Stimulated activated memory B cell treated with anti-CD40 and anti-IgM and Interleukin-4, amounts not matched to agents 10 μg/mL and 1 μg/mL and 100 μg/mL, for 72 hours (primary cell): ENCODE data around the gene LNX2.
A peak's percentile ranks its signal among the peaks of the same experiment; 100 is the strongest.

Source experiments
- ATAC-seq: fragments of 150-1000 bp; cut with Tn5 transposase; 2 replicates; pipeline ENCODE4 v1.10.0; 2021
- H3K27ac Mint-ChIP-seq: one replicate; pipeline ENCODE4 v1.8.0; 2022; ENCODE audit warnings: mild to moderate bottlenecking, mixed read lengths
- H3K27me3 Mint-ChIP-seq: one replicate; pipeline ENCODE4 v1.8.0; 2022; ENCODE audit warnings: mixed read lengths
- H3K36me3 Mint-ChIP-seq: one replicate; pipeline ENCODE4 v1.8.0; 2022; ENCODE audit warnings: mixed read lengths
- H3K4me1 Mint-ChIP-seq: one replicate; pipeline ENCODE4 v1.8.0; 2022; ENCODE audit warnings: mixed read lengths
- H3K4me3 Mint-ChIP-seq: one replicate; pipeline ENCODE4 v1.8.0; 2022; ENCODE audit warnings: mild to moderate bottlenecking, moderate library complexity, mixed read lengths
- H3K9me3 Mint-ChIP-seq: one replicate; pipeline ENCODE4 v1.8.0; 2022; ENCODE audit warnings: mixed read lengths

Gene LNX2

DNA sequence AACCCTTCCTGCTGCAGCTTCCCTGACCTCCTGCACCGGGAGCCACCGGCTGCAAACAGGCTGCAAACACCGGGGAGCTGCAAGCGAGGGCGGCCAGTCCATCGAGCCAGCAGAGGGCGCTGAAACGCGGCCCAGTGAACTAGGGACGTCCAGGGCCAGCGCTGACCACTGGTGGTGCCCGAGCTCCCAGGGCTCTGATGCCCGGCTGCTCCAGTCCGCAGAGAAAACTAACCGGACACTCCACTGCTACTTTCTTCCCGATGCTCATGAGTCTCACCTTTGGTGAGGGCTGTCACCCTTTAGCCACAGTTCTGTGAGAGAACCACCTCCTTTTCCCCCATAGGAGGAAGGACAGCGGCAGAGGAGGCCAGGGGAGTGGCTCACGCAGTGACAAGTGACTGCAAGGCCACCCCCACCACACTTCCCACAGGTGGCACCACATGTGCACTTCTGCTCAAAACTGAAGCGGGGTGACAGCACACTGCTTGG is 87.1 kb downstream of the LNX2 start:
- ATAC-seq: no peak
- H3K27me3 Mint-ChIP-seq: no peaks in the 10 kb centered on the region
- H3K27ac Mint-ChIP-seq: no peak overlapping the region
- H3K36me3 Mint-ChIP-seq: no peaks in the 10 kb centered on the region
- peaks cover 24% of the 10 kb centered on the region for H3K4me1 Mint-ChIP-seq
- no peaks in the 10 kb centered on the region for H3K9me3 Mint-ChIP-seq
- H3K4me3 Mint-ChIP-seq: peak overlapping the region; percentile 8

DNA sequence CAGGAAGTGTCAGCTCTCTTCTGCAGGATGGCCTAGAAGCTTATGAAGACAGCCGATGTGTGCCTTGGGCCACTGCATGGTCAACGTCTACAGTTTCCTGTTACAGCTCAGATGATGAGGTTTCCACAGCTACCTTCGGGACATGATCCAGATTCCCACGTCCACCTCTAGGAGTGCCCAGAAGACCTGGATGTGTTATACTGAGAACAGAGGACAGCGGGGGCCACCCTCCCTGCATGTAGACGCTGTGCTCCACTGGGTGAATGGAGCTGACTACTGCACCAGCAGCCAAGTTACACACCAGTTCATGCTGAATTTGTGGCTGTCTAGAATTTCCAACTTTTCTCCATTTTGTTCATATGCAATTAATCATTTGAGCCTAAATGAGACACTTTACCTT is 91.4 kb downstream of the LNX2 start:
- Mint-ChIP-seq H3K27me3 (no peaks in the 10 kb centered on the region), H3K36me3 (no peaks in the 10 kb centered on the region), H3K4me1 (peaks cover 25% of the 10 kb centered on the region), H3K27ac (no peak overlapping the region), H3K4me3 (no peak overlapping the region), H3K9me3 (no peaks in the 10 kb centered on the region)
- no peak for ATAC-seq

DNA sequence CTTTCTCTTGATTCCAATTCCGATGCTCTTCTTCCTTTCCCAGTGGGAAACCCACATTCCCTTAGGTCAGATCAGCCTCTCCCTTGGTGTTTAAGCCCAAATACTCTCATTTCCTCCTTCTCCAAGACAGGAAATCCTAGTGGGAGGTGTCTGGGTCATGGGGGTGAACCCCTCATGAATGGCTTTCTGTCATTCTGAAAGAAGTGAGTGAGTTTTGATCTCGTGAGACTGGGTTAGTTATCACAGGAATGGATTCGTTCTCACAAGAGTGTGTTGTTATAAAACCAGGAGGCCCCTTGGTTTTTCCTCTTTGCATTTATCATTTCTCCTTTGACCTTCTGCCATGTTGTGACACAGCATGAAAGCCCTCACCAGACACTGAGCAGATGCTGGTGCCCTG is 93.8 kb downstream of the LNX2 start:
- Mint-ChIP-seq H3K4me1 (peaks cover 27% of the 10 kb centered on the region), H3K27me3 (no peaks in the 10 kb centered on the region), H3K4me3 (no peak overlapping the region), H3K27ac (no peak overlapping the region), H3K9me3 (no peaks in the 10 kb centered on the region), H3K36me3 (no peaks in the 10 kb centered on the region)
- no peak for ATAC-seq

DNA sequence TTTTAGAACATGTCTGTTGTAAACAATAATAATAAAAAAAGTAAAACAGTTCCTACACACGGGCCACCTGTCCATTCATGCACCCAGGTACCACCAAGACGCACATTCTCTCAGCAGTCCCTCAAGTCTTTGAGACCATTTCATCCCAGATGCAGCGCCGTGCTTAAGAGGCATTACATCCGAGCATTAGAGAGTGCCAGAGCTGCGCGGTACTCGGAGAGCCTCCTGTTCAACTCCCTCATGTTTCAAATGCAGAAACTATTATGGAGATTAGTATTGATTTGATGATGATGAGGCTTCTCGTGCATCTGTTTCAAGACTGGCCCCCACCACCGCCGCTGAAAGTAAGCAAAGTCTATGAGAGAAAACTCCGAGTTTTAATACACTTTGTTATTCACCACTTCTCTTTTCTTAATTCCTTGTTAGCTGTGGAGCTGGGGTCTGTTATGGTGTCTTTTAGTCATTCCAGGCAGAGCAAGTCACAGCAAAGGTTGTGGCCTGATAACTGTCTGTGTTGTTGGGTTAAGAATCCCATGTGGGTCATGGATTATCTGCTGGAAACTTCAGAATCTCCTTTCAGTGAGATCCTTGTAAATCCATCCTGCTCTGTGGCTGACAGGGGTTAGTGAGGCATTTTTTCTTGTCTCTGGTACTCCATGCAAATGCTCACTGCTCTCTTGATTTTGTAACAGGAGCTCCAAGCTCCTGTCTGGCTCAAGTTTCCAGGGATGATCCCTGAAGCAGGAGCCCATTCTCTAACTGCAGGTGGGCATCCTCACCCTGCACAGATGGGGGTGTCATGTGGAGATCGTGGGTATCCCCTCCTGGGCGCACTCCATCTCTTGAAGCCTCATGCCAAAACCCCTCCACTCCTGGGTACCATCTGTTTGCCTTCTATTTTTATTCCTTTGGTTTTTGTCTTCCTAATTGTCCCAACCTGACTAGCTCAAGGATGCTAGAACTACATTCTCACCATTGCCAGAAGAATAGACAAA is 95.1 kb downstream of the LNX2 start:
- Mint-ChIP-seq H3K27ac (no peak overlapping the region), H3K4me3 (no peak overlapping the region), H3K27me3 (no peaks in the 10 kb centered on the region), H3K4me1 (peaks cover 26% of the 10 kb centered on the region), H3K36me3 (no peaks in the 10 kb centered on the region), H3K9me3 (peaks cover 2% of the 10 kb centered on the region)
- no peak for ATAC-seq

DNA sequence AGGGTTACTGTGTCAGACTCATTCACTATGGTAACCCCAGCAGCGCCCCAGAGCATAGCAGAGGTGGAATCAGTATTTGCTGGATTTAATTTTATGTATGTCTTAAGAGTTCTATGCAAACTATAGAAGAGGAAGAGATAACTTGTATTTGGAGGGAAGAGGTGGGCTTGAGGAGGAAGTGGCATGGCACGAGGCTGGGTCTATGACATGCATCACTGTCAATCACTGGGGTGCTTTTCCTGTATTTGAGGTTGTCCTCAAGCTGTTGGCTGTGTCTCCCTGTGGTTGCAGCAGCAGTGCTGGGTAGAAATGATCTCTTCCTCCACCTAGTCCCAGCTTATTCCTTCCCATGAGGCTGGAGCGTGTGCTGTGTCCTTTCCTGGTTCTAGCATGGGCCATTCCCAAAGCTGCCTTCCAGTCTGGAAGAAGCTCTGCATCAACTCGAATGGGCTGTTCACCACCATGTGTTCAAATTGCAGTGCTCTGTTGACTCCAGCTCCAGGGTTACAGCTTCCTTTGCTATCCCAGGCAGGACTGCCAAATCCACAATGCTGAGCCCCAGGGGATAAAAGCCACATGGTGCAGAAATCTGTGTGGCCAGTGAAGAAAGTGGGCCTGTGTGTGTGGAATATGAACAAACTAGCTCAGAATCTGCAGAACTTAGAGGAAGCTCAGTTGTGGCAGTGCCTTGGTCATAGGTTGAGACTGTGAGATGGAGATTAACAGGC is 96.8 kb downstream of the LNX2 start:
- Mint-ChIP-seq H3K27ac (peak overlapping the region; percentile 72), H3K27me3 (no peaks in the 10 kb centered on the region), H3K4me1 (peaks cover 14% of the 10 kb centered on the region), H3K36me3 (no peaks in the 10 kb centered on the region), H3K4me3 (no peak overlapping the region), H3K9me3 (peaks cover 2% of the 10 kb centered on the region)
- ATAC-seq: peak; percentile 57

DNA sequence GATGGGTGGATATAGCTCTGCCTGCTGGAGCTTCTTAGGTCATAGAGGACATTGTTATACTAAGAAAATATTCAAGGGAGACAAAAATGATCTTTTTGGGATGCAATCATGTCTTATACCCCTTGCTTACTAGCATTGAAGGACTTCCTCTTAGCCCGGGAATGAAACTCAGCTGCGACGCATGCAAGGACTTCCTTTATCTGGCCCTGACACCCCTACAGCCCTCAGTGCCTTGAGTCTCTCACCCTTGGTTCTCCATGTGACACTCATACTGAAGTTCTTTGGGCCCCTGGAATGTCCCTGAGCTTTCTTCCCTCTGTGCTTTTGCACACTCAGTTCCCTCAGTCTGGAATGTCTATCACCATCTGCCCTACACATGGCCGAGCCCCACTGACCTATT is 97.5 kb downstream of the LNX2 start:
- Mint-ChIP-seq H3K4me1 (peaks cover 14% of the 10 kb centered on the region), H3K36me3 (no peaks in the 10 kb centered on the region), H3K9me3 (peaks cover 2% of the 10 kb centered on the region), H3K27me3 (no peaks in the 10 kb centered on the region), H3K27ac (peak overlapping the region; percentile 72), H3K4me3 (no peak overlapping the region)
- ATAC-seq: peak; percentile 90

DNA sequence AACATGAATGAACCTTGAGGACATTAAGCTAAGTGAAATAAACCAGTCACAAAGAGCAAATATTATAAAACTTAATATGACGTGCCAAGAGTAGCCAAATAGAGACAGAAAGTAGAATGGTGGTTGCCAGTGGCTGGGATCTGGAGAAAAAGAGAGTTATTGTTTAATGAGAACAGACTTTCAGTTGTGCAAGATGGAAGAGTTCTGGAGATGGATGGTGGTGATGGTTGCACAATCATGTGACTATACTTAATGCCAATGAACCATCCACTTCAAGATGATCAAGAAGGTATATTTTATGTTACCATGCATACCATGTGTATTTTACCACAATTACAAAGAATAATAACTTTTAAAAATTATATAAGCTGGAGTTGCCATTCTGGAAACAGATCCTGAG is 104.2 kb downstream of the LNX2 start:
- no peak overlapping the region for H3K27ac Mint-ChIP-seq
- H3K9me3 Mint-ChIP-seq: peaks cover 4% of the 10 kb centered on the region
- H3K4me1 Mint-ChIP-seq: no peaks in the 10 kb centered on the region
- no peak overlapping the region for H3K4me3 Mint-ChIP-seq
- H3K36me3 Mint-ChIP-seq: no peaks in the 10 kb centered on the region
- peaks cover 11% of the 10 kb centered on the region for H3K27me3 Mint-ChIP-seq
- ATAC-seq: no peak

DNA sequence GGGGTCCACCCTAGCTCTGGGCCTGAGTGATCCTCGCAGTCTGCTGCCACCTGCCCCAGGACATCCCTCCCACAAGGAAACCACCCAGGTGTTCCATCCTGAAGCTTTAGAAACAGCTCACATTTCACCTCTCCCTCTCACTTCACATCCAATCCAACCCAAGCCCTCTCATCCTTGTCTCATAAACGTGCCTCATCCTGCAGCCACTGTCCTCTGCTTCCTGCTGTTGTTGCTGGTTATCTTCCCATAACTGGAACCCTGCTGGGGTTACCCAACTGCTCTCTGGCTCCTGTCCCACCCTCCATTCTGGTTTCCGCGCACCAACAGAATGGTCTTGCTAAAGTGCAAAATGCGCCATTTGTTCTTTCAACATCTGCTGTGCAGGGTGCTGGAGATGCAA is 110.2 kb downstream of the LNX2 start:
- H3K27ac Mint-ChIP-seq: no peak overlapping the region
- peaks cover 11% of the 10 kb centered on the region for H3K27me3 Mint-ChIP-seq
- no peaks in the 10 kb centered on the region for H3K36me3 Mint-ChIP-seq
- no peak for ATAC-seq
- peaks cover 2% of the 10 kb centered on the region for H3K9me3 Mint-ChIP-seq
- H3K4me3 Mint-ChIP-seq: no peak overlapping the region
- no peaks in the 10 kb centered on the region for H3K4me1 Mint-ChIP-seq

DNA sequence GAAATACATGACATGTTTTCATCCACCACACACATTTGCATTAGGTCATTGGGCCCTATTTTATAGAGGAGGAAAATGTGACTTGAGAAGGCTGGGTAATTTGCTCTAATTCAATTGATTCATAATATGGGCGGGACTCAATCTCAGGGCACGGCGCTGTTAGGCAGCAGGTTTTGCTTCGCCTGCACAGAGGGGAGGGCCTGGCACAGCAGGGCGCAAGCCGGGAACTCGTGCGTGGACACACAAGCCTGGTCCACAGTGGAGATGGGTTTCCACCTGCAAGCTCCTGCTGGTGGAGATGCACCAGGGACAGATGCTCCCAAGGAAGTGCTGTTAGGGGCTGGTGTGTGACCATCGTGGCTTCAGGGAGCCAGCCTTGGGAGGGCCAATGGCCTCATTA is 111.5 kb downstream of the LNX2 start:
- ATAC-seq: no peak
- Mint-ChIP-seq H3K27ac (no peak overlapping the region), H3K4me3 (no peak overlapping the region), H3K4me1 (no peaks in the 10 kb centered on the region), H3K27me3 (peaks cover 11% of the 10 kb centered on the region), H3K9me3 (peaks cover 2% of the 10 kb centered on the region), H3K36me3 (no peaks in the 10 kb centered on the region)

DNA sequence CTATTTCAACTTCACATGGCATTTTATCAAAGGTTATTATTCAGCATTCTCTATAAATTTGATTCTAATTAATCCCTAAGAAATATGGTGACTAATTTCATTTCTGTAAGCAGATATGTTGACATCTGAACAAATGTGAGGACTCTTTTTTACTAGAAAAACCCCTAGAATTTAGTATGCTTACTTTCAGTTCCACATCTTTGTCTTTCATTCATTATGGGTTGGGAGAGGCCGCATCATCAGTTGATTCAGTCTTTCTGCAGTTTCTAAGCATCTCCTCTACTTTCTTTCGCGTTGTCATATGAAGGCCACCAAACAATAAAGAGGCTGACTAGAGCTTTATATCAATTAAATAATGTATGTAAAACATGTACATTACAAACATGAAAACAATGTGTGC is 114.5 kb downstream of the LNX2 start:
- Mint-ChIP-seq H3K4me1 (no peaks in the 10 kb centered on the region), H3K27me3 (no peaks in the 10 kb centered on the region), H3K4me3 (no peak overlapping the region), H3K27ac (no peak overlapping the region), H3K36me3 (no peaks in the 10 kb centered on the region), H3K9me3 (no peaks in the 10 kb centered on the region)
- ATAC-seq: no peak

DNA sequence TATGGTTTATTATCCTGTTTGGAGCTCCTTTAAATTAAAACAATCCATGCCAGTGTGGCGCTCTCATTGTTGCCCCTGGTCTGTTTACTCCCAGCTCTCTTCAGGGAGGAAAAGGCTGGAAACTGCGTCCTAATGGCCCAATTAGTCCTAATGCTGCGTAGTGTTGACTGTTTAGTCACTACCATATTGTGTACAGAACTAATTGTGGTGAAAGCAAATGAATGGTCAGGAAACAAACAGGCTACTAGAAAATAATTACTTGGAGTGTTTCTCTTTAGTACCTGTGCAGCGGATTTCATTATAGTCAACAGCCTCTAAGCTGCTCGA is 115.5 kb downstream of the LNX2 start:
- Mint-ChIP-seq H3K4me1 (no peaks in the 10 kb centered on the region), H3K27me3 (no peaks in the 10 kb centered on the region), H3K9me3 (no peaks in the 10 kb centered on the region), H3K36me3 (no peaks in the 10 kb centered on the region), H3K27ac (no peak overlapping the region), H3K4me3 (no peak overlapping the region)
- no peak for ATAC-seq

DNA sequence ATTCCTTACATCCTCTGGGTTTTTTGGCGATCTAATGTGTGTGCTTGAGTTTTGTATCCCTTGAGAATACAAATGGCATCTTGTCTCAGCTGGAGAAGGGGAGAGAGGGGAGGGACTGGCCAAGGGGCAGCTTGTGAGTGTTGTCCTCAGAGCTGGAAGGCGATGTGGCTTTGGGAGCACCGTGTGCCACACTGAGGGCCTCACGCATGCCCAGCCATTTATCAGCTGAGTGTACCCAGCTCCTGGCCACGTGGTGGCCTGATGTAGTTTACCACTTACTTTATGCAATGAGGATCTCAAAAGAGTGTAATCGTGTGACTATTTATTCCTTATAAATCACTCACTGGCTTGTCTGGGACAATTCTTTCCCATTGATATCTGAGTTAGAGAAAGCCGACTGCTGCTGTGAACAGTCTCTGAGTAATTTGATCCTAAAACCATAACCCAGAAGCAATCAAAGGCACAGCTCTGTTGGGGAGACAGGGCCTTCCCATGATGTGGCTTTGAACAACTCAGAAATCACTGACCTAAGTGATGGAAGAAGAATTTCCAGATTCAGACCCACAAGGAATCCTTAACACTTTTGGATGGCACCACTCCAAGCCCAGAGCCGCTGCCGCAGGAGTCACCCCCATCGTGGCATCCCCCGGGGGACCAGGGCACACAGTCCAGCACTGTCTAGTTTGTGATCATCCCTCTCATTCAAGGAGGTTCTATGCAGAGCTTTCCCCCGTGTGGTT is 116.0 kb downstream of the LNX2 start:
- Mint-ChIP-seq H3K4me3 (no peak overlapping the region), H3K9me3 (no peaks in the 10 kb centered on the region), H3K27me3 (no peaks in the 10 kb centered on the region), H3K36me3 (no peaks in the 10 kb centered on the region), H3K4me1 (no peaks in the 10 kb centered on the region), H3K27ac (no peak overlapping the region)
- ATAC-seq: no peak

DNA sequence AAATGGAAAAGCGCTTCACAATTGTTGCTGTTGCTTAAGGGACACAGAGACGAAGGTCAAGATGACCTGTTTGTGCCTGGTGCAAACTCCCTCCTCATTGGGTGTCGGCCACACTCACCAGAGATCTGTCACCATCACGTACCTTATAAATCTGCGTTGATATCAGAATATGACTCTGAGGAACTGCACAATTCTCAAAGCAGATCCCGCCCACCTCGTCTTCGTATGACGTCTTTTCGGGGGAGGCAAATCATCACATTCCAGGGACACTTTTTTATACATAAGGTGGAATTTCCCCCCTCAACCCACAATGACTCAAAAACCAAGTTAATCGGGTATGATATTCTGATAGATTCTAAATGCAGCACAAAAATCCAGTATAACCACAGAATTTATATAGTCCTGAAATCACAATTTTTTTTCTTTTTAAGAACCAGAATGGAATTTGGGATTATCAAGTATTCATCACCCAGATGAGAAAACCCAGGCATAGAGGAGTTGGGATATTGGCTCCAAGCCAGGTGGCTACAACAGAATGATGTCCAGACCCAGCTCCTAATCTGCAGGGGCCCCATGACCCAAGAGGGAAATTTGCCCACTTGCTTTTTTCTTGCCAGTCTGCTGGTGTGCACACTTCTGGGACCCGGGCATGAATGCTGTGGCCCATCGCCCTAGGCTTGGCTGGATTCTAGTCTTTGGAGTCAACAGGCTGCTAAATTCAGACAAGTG is 119.4 kb downstream of the LNX2 start:
- Mint-ChIP-seq H3K36me3 (no peaks in the 10 kb centered on the region), H3K27me3 (no peaks in the 10 kb centered on the region), H3K27ac (no peak overlapping the region), H3K4me1 (no peaks in the 10 kb centered on the region), H3K4me3 (no peak overlapping the region), H3K9me3 (no peaks in the 10 kb centered on the region)
- ATAC-seq: no peak

DNA sequence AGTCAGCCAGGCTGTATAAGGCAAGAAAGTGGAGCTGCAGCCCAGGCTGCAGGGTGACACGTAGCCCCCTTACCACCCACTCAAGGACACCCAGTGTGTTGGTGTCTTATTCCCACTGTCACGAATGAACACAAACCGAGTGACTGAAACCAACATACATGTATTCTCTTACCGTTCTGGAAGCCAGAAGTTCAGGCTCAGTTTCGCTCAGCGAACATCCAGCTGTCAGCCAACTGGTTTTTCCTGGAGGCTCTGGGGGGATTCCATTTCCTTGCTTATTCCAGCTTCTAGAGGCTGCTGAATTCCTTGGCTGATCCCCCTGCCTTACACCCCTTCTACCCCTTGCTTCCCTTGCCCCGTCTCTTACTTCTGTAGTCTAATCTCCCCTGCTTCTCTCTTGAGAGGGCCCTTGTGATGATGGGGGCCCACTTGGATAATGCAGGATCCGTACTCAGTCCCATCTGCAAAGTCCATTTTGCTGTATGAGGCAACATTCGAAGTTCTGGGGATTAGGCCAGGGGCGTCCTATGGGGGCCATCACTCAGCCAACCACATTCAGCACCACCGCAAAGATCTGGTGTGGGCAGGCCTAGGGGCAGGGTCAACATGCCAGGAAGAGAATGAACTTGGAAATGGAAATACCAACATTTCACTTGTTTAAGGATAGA is 122.6 kb downstream of the LNX2 start:
- Mint-ChIP-seq H3K4me1 (no peaks in the 10 kb centered on the region), H3K27me3 (no peaks in the 10 kb centered on the region), H3K36me3 (no peaks in the 10 kb centered on the region), H3K4me3 (no peak overlapping the region), H3K27ac (no peak overlapping the region), H3K9me3 (no peaks in the 10 kb centered on the region)
- ATAC-seq: no peak
